WTC11 (cell line): Measurements from ENCODE around the gene CCDC136. TPM values are rescaled to one million over a fixed set of nuclear protein-coding genes. Genes with fewer than 3 reads are reported as not detected.

Experiments
- ATAC-seq: fragments of 200-7000 bp; cut with Tn5 transposase; 2 replicates; pipeline ENCODE4 v1.10.0; 2021; ENCODE audit warnings: mild to moderate bottlenecking, moderate library complexity
- CTCF ChIA-PET: fragments of 300-600 bp; sonication (Branson Sonifier 250); formaldehyde crosslinking; loops from one replicate; lab custom pipeline; 2021; ENCODE audit warnings: antibody characterized with exemption; lab: Charles Lee
- POLR2A ChIA-PET: fragments of 350-600 bp; sonication (Branson Sonifier 250); formaldehyde crosslinking; loops from one replicate; lab custom pipeline; 2021; ENCODE audit warnings: antibody characterized with exemption; lab: Charles Lee
- DNase-seq: peaks from one replicate; pipeline ENCODE4 v3.0.0; 2021; ENCODE audit warnings: low spot score
- H3K27ac Mint-ChIP-seq: 2 replicates; pipeline ENCODE4 v1.8.0; 2021; ENCODE audit warnings: mixed read lengths
- H3K27me3 Mint-ChIP-seq: 2 replicates; pipeline ENCODE4 v1.8.0; 2021; ENCODE audit warnings: low read depth, mild to moderate bottlenecking, moderate library complexity, mixed read lengths
- H3K36me3 Mint-ChIP-seq: 2 replicates; pipeline ENCODE4 v1.8.0; 2021; ENCODE audit warnings: mixed read lengths
- H3K4me1 Mint-ChIP-seq: 2 replicates; pipeline ENCODE4 v1.8.0; 2022; ENCODE audit warnings: mixed read lengths
- H3K4me3 Mint-ChIP-seq: 2 replicates; pipeline ENCODE4 v1.8.0; 2021; ENCODE audit warnings: mild to moderate bottlenecking, moderate library complexity, mixed read lengths
- H3K9me3 Mint-ChIP-seq: 2 replicates; pipeline ENCODE4 v1.8.0; 2021; ENCODE audit warnings: mixed read lengths
- ATF2 ChIP-seq: sonication (generic); formaldehyde crosslinking; IDR thresholded peaks from 2 replicates; pipeline ENCODE4 v1.8.1; 2022; ENCODE audit warnings: low read depth, missing genetic modification reagents, borderline replicate concordance
- ATF3 ChIP-seq: sonication (generic); formaldehyde crosslinking; conservative IDR thresholded peaks from 2 replicates; pipeline ENCODE4 v1.8.1; 2022; ENCODE audit warnings: mild to moderate bottlenecking, missing genetic modification reagents
- ATF6 ChIP-seq: sonication (generic); formaldehyde crosslinking; IDR thresholded peaks from 2 replicates; pipeline ENCODE4 v1.8.1; 2023; ENCODE audit warnings: mild to moderate bottlenecking, missing genetic modification reagents
- CTCF ChIP-seq: fragments of 200-600 bp; IDR thresholded peaks from 2 replicates; pipeline ENCODE4 v1.8.0; 2022; ENCODE audit warnings: antibody characterized with exemption
- E2F5 ChIP-seq: sonication (generic); formaldehyde crosslinking; IDR thresholded peaks from 2 replicates; pipeline ENCODE4 v1.8.1; 2022; ENCODE audit warnings: mild to moderate bottlenecking, moderate library complexity, missing genetic modification reagents
- ERG ChIP-seq: fragments of 250-450 bp; sonication (Bioruptor Pico); IDR thresholded peaks from 2 replicates; pipeline ENCODE4 v1.8.0; 2021; ENCODE audit warnings: mild to moderate bottlenecking
- FOXP4 ChIP-seq: sonication (generic); formaldehyde crosslinking; IDR thresholded peaks from 2 replicates; pipeline ENCODE4 v1.8.0; 2022; ENCODE audit warnings: mild to moderate bottlenecking, missing genetic modification reagents
- JAZF1 ChIP-seq: fragments of 250-450 bp; sonication (Bioruptor Pico); IDR thresholded peaks from 2 replicates; pipeline ENCODE4 v1.9.0; 2021; ENCODE audit warnings: moderate library complexity, mild to moderate bottlenecking, inconsistent platforms
- JUN ChIP-seq: sonication (generic); formaldehyde crosslinking; IDR thresholded peaks from 2 replicates; pipeline ENCODE4 v1.8.0; 2023; ENCODE audit warnings: mild to moderate bottlenecking, missing genetic modification reagents
- TEAD1 ChIP-seq: sonication (generic); formaldehyde crosslinking; IDR thresholded peaks from 2 replicates; pipeline ENCODE4 v1.8.0; 2022; ENCODE audit warnings: mild to moderate bottlenecking, missing genetic modification reagents
- TP53 ChIP-seq: sonication (generic); formaldehyde crosslinking; IDR thresholded peaks from 2 replicates; pipeline ENCODE4 v1.8.1; 2023; ENCODE audit warnings: mild to moderate bottlenecking, missing genetic modification reagents
- ZNF138 ChIP-seq: sonication (generic); formaldehyde crosslinking; conservative IDR thresholded peaks from 2 replicates; pipeline ENCODE4 v1.8.1; 2022; ENCODE audit warnings: mild to moderate bottlenecking, moderate library complexity, missing genetic modification reagents
- ZNF219 ChIP-seq: sonication (generic); formaldehyde crosslinking; IDR thresholded peaks from 2 replicates; pipeline ENCODE4 v1.8.0; 2023; ENCODE audit warnings: missing genetic modification reagents, mild to moderate bottlenecking, borderline replicate concordance
- ZNF281 ChIP-seq: sonication (generic); formaldehyde crosslinking; IDR thresholded peaks from 2 replicates; pipeline ENCODE4 v1.8.0; 2023; ENCODE audit warnings: mild to moderate bottlenecking, missing genetic modification reagents
- ZNF416 ChIP-seq: fragments of 250-450 bp; sonication (Bioruptor Pico); IDR thresholded peaks from 2 replicates; pipeline ENCODE4 v1.9.0; 2021; ENCODE audit warnings: mild to moderate bottlenecking, inconsistent platforms
- total RNA-seq: library from RNA; stranded (reverse); gene quantifications from 3 replicates; pipeline ENCODE4 v1.2.3, GENCODE V29; 2021

Gene CCDC136
- total RNA-seq, 1 experiment from 2014 or later: 51.0 TPM

- TF ChIP-seq ATF3 (CRISPR knock-in tag): no peak
- no peak for TF ChIP-seq JAZF1 (CRISPR knock-in tag)
These were observed 45.1 kb downstream of the CCDC136 start (continued) for GRCh38 chr7:128836729-128837348.

- H3K9me3 Mint-ChIP-seq: no peaks in the 10 kb centered on the region
- TF ChIP-seq ATF6 (no peak), TP53 (CRISPR knock-in tag) (no peak), ERG (CRISPR knock-in tag) (no peak), ZNF281 (CRISPR knock-in tag) (no peak), ZNF138 (CRISPR knock-in tag) (no peak), JUN (CRISPR knock-in tag) (no peak), ATF2 (no peak), CTCF (no peak), ZNF416 (no peak)
- no peak overlapping the region for H3K4me3 Mint-ChIP-seq
- ChIA-PET POLR2A (no interaction called here), CTCF (no interaction called here)
- no peak for DNase-seq
- peaks cover 23% of the 10 kb centered on the region for H3K4me1 Mint-ChIP-seq
- no peak for ATAC-seq
- H3K27ac Mint-ChIP-seq: no peak overlapping the region
- H3K36me3 Mint-ChIP-seq: no peaks in the 10 kb centered on the region
- no peaks in the 10 kb centered on the region; the same call in 1 of the 2 replicates for H3K27me3 Mint-ChIP-seq
These were observed 45.8 kb downstream of the CCDC136 start for GRCh38 chr7:128837521-128837921.

GRCh38 chr7:128838109-128838779 lies 46.5 kb downstream of the CCDC136 start:
- H3K4me3 Mint-ChIP-seq: no peak overlapping the region
- H3K4me1 Mint-ChIP-seq: peaks cover 20% of the 10 kb centered on the region
- H3K27me3 Mint-ChIP-seq: no peaks in the 10 kb centered on the region; the same call in 1 of the 2 replicates
- no peaks in the 10 kb centered on the region for H3K36me3 Mint-ChIP-seq
- H3K27ac Mint-ChIP-seq: no peak overlapping the region
- H3K9me3 Mint-ChIP-seq: no peaks in the 10 kb centered on the region
- ATAC-seq (no peak), DNase-seq (no peak)
- POLR2A ChIA-PET: no interaction called here
- CTCF ChIA-PET: no interaction called here
- TF ChIP-seq E2F5 (no peak), FOXP4 (CRISPR knock-in tag) (no peak), ZNF219 (CRISPR knock-in tag) (no peak), TEAD1 (CRISPR knock-in tag) (no peak)
